ENCODE results near the gene LSM10.

DNA sequence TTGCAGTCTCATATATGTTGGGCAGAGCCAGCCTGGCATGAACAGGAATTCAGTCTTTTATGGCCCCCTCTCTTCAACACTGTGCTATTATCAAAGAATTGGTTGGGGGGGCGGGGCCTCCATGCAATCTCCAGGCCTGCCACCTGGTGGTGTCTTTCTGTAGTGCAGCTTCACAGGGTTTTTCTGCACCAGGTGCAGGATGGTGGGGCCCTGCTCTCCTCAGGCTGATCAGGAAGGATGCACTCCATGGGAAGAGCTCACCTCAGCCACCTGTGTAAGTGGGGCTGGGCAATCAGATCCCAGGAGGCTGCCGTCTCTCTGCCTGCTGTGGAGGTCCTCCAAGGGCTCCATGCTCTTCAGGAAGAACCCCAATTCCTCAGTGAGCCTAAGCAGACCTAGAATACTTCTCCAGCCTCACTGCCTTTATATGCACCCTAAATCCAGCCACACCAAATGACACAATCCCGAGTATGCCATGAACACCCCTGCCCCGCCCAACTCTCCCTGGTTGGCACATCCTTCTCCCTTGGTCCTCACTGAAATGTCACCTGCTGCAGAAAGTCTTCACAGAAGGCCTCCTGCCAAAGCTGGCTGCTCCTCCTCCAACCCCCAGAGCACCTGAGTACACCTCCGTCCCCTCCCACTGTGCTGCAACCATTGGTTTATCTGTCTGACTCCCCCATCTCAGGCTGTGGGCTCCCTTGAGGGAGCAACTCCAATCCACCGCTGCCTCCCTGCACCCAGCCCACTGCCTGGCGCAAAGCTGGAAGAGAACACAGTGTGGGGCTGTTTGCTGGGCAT lies 28.4 kb downstream of the LSM10 start:
- no peak for TF ChIP-seq POLR2AphosphoS5 (IDR thresholded peaks at IDR 0.05; ENCODE audit: low read depth, low read length)
- no peak for TF ChIP-seq POLR2A (IDR thresholded peaks at IDR 0.05; ENCODE audit: low read depth, low read length)
- TF ChIP-seq TAF1 (IDR thresholded peaks at IDR 0.05; ENCODE audit: low read depth, low read length) = no peak
- no peak for TF ChIP-seq POU2F2 (IDR thresholded peaks at IDR 0.05; ENCODE audit: low read depth, low read length)
